ENCODE data around the gene SFMBT2. TPM values are rescaled to one million over a fixed set of nuclear protein-coding genes. Genes with fewer than 3 reads are reported as not detected.

Gene SFMBT2
- total and polyA plus RNA-seq, 4 donors = 2.9 to 11.0 (median 6.5) TPM

GRCh38 chr10:7421526-7421925 lies 10.7 kb upstream of the SFMBT2 start:
- TF ChIP-seq, protein P1, sequence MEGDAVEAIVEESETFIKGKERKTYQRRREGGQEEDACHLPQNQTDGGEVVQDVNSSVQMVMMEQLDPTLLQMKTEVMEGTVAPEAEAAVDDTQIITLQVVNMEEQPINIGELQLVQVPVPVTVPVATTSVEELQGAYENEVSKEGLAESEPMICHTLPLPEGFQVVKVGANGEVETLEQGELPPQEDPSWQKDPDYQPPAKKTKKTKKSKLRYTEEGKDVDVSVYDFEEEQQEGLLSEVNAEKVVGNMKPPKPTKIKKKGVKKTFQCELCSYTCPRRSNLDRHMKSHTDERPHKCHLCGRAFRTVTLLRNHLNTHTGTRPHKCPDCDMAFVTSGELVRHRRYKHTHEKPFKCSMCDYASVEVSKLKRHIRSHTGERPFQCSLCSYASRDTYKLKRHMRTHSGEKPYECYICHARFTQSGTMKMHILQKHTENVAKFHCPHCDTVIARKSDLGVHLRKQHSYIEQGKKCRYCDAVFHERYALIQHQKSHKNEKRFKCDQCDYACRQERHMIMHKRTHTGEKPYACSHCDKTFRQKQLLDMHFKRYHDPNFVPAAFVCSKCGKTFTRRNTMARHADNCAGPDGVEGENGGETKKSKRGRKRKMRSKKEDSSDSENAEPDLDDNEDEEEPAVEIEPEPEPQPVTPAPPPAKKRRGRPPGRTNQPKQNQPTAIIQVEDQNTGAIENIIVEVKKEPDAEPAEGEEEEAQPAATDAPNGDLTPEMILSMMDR (IDR thresholded peaks at IDR 0.05; ENCODE audit: control extremely low read depth, extremely low read depth) = no peak

DNA sequence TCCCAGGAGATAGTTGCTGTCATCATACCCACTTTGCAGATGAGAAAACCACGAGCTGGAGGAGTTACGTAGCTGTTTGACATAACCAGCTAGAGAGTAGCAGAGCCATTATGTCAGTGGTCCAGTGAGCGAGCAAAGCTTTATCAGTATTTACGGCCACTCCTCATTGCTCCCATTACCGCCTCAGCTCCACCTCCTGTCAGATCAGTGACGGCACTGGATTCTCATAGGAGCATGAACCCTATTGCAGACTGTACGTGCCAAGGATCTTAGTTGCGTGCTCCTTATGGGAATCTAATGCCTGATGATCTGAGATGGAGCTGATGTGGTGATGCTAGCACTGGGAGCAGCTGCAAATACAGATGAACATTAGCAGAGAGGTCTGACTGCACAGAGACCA lies 9.2 kb upstream of the SFMBT2 start:
- 89 to 93% methylated on average over 8 of the region's 8 CpGs for WGBS, 2 donors

More at GRCh38 chr10:7421526-7421925, 10.7 kb upstream of the SFMBT2 start:
- Histone ChIP-seq H3K9ac (ENCODE audit: insufficient read depth in 1 of 2, low read length in 2 of 2) (no peak overlapping the region), H3K27ac (ENCODE audit: low read depth in 1 of 2, low read length in 1 of 2) (no peak overlapping the region), H3K36me3 (ENCODE audit: control insufficient read depth in 4 of 4, insufficient read depth in 4 of 4, low read length in 4 of 4) (no peaks in the 10 kb centered on the region), H3K4me1 (ENCODE audit: control insufficient read depth in 5 of 5, insufficient read depth in 5 of 5, low read length in 5 of 5) (no peaks in the 10 kb centered on the region), H3K27me3 (ENCODE audit: control insufficient read depth in 3 of 3, insufficient read depth in 3 of 3, low read length in 2 of 3) (peaks cover 0 to 38% (median 20%) of the 10 kb centered on the region in 3 donors), H3K9me3 (ENCODE audit: control insufficient read depth in 4 of 4, insufficient read depth in 3 of 4, low read length in 3 of 4) (peaks cover 0 to 2% (median 0%) of the 10 kb centered on the region in 4 donors), H3K4me3 (no peak overlapping the region)
- DNase-seq (no peak), ATAC-seq (ENCODE audit: insufficient read depth, low FRiP score) (no peak)
- WGBS, 2 donors = 80 to 87% methylated on average over 1 of the region's 1 CpG

GRCh38 chr10:7417807-7418206 lies 7.0 kb upstream of the SFMBT2 start:
- Histone ChIP-seq H3K9ac (ENCODE audit: insufficient read depth in 1 of 2, low read length in 2 of 2) (no peak overlapping the region), H3K27ac (ENCODE audit: low read depth in 1 of 2, low read length in 1 of 2) (no peak overlapping the region), H3K4me1 (ENCODE audit: control insufficient read depth in 5 of 5, insufficient read depth in 5 of 5, low read length in 5 of 5) (peaks cover 0 to 1% (median 0%) of the 10 kb centered on the region in 5 donors), H3K36me3 (ENCODE audit: control insufficient read depth in 4 of 4, insufficient read depth in 4 of 4, low read length in 4 of 4) (no peaks in the 10 kb centered on the region), H3K4me3 (no peak overlapping the region), H3K27me3 (ENCODE audit: control insufficient read depth in 3 of 3, insufficient read depth in 3 of 3, low read length in 2 of 3) (peaks cover 0 to 48% (median 30%) of the 10 kb centered on the region in 3 donors), H3K9me3 (ENCODE audit: control insufficient read depth in 4 of 4, insufficient read depth in 3 of 4, low read length in 3 of 4) (peaks cover 0 to 2% (median 0%) of the 10 kb centered on the region in 4 donors)
- 13% methylated on average over 1 of the region's 1 CpG for WGBS, 2 donors
- TF ChIP-seq, protein P1 (IDR thresholded peaks at IDR 0.05; ENCODE audit: control extremely low read depth, extremely low read depth) = no peak
- ATAC-seq (ENCODE audit: insufficient read depth, low FRiP score) (no peak), DNase-seq (no peak)

More for the DNA sequence above, 9.2 kb upstream of the SFMBT2 start:
- peaks cover 0 to 2% (median 0%) of the 10 kb centered on the region in 4 donors for H3K9me3 ChIP-seq (ENCODE audit: control insufficient read depth in 4 of 4, insufficient read depth in 3 of 4, low read length in 3 of 4)
- no peak overlapping the region for H3K27ac ChIP-seq (ENCODE audit: low read depth in 1 of 2, low read length in 1 of 2)
- ATAC-seq (ENCODE audit: insufficient read depth, low FRiP score) (no peak), DNase-seq (no peak)
- H3K4me1 ChIP-seq (ENCODE audit: control insufficient read depth in 5 of 5, insufficient read depth in 5 of 5, low read length in 5 of 5) = no peaks in the 10 kb centered on the region
- H3K27me3 ChIP-seq (ENCODE audit: control insufficient read depth in 3 of 3, insufficient read depth in 3 of 3, low read length in 2 of 3) = peaks cover 0 to 46% (median 21%) of the 10 kb centered on the region in 3 donors
- no peak overlapping the region for H3K9ac ChIP-seq (ENCODE audit: insufficient read depth in 1 of 2, low read length in 2 of 2)
- no peak overlapping the region for H3K4me3 ChIP-seq
- H3K36me3 ChIP-seq (ENCODE audit: control insufficient read depth in 4 of 4, insufficient read depth in 4 of 4, low read length in 4 of 4) = no peaks in the 10 kb centered on the region
- TF ChIP-seq, protein P1 (IDR thresholded peaks at IDR 0.05; ENCODE audit: control extremely low read depth, extremely low read depth) = no peak

All from lung (tissue), 12 donors.